ENCODE data around the gene WNK2.

WNK2 gene

GRCh38 chr9:93301291-93301811 lies 117.4 kb downstream of the WNK2 start:
- no peak overlapping the region for H3K9ac ChIP-seq (ENCODE audit: low read depth, low read length)
- H3K27me3 ChIP-seq (ENCODE audit: control insufficient read depth, insufficient read depth, low read length) = peaks cover 33% of the 10 kb centered on the region
- no peaks in the 10 kb centered on the region for H3K9me3 ChIP-seq (replicated peaks; ENCODE audit: low read length)
- no peak overlapping the region for H3K4me2 ChIP-seq (ENCODE audit: low read length)
- no peak overlapping the region for H3K4me3 ChIP-seq (ENCODE audit: low read length)
- H3K36me3 ChIP-seq (ENCODE audit: insufficient read depth, low read length) = no peaks in the 10 kb centered on the region
- H3K4me1 ChIP-seq (ENCODE audit: control insufficient read depth, insufficient read depth, low read length) = peaks cover under 1% of the 10 kb centered on the region

- no peak overlapping the region for H3K4me3 ChIP-seq (ENCODE audit: low read length)
- no peaks in the 10 kb centered on the region for H3K36me3 ChIP-seq (ENCODE audit: insufficient read depth, low read length)
- H3K4me2 ChIP-seq (ENCODE audit: low read length) = no peak overlapping the region
- H3K9me3 ChIP-seq (replicated peaks; ENCODE audit: low read length) = no peaks in the 10 kb centered on the region
- peaks cover 39% of the 10 kb centered on the region for H3K27me3 ChIP-seq (ENCODE audit: control insufficient read depth, insufficient read depth, low read length)
- H3K9ac ChIP-seq (ENCODE audit: low read depth, low read length) = no peak overlapping the region
- peaks cover 7% of the 10 kb centered on the region for H3K4me1 ChIP-seq (ENCODE audit: control insufficient read depth, insufficient read depth, low read length)
Observed at GRCh38 chr9:93301911-93302541, 118.1 kb downstream of the WNK2 start.

- Histone ChIP-seq H3K4me1 (ENCODE audit: control insufficient read depth, insufficient read depth, low read length) (peaks cover 8% of the 10 kb centered on the region), H3K36me3 (ENCODE audit: insufficient read depth, low read length) (no peaks in the 10 kb centered on the region), H3K9ac (ENCODE audit: low read depth, low read length) (no peak overlapping the region), H3K4me3 (ENCODE audit: low read length) (no peak overlapping the region), H3K27me3 (ENCODE audit: control insufficient read depth, insufficient read depth, low read length) (peaks cover 41% of the 10 kb centered on the region), H3K9me3 (replicated peaks; ENCODE audit: low read length) (no peaks in the 10 kb centered on the region), H3K4me2 (ENCODE audit: low read length) (no peak overlapping the region)
Observed at GRCh38 chr9:93302586-93303257, 118.8 kb downstream of the WNK2 start.

GRCh38 chr9:93303258-93303771 lies 119.4 kb downstream of the WNK2 start:
- no peaks in the 10 kb centered on the region for H3K36me3 ChIP-seq (ENCODE audit: insufficient read depth, low read length)
- peaks cover 43% of the 10 kb centered on the region for H3K27me3 ChIP-seq (ENCODE audit: control insufficient read depth, insufficient read depth, low read length)
- H3K9ac ChIP-seq (ENCODE audit: low read depth, low read length) = no peak overlapping the region
- peaks cover 8% of the 10 kb centered on the region for H3K4me1 ChIP-seq (ENCODE audit: control insufficient read depth, insufficient read depth, low read length)
- H3K4me3 ChIP-seq (ENCODE audit: low read length) = no peak overlapping the region
- no peak overlapping the region for H3K4me2 ChIP-seq (ENCODE audit: low read length)
- H3K9me3 ChIP-seq (replicated peaks; ENCODE audit: low read length) = no peaks in the 10 kb centered on the region

DNA sequence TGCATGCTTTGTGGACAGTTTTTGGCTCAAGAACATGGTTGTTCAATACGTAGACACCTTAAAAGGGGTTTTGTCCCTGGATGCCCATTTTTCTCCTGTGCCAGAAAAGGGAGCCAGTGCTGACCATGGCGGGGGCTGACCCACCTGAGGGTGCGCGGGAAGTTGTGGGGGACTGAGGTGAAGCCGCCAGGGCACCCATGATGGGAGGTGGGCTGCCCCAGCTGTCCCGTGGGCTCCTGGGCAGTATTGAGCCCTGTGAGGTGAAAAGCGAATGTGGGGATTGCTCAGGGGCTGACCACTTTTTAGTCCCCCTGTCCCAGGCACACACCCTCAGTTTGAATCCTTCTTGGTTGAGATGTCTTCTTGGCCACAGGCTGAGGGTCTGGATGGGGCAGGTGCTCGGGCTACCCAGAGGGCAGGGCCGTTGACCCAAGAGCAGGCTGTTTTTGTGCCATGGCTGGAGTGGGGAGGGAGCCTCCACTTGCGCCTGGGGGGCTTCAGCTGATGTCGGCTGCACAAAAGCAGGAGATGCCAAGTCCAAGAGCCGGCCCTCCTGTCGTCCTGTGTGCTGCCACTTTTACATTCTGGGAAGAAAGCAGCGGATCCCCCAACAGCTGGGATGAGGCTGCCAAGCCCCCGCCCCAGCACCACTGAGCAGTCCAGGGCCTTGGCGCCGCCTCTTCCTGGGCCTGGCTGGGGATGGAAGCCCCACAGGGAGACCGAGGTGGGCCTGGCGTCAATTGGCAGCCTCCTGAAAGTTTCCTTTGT lies 120.1 kb downstream of the WNK2 start:
- H3K27me3 ChIP-seq (ENCODE audit: control insufficient read depth, insufficient read depth, low read length) = peaks cover 36% of the 10 kb centered on the region
- no peak overlapping the region for H3K4me3 ChIP-seq (ENCODE audit: low read length)
- no peaks in the 10 kb centered on the region for H3K36me3 ChIP-seq (ENCODE audit: insufficient read depth, low read length)
- H3K9ac ChIP-seq (ENCODE audit: low read depth, low read length) = no peak overlapping the region
- no peak overlapping the region for H3K4me2 ChIP-seq (ENCODE audit: low read length)
- H3K4me1 ChIP-seq (ENCODE audit: control insufficient read depth, insufficient read depth, low read length) = peaks cover 8% of the 10 kb centered on the region
- H3K9me3 ChIP-seq (replicated peaks; ENCODE audit: low read length) = no peaks in the 10 kb centered on the region

GRCh38 chr9:93304574-93305496 lies 120.9 kb downstream of the WNK2 start:
- no peak overlapping the region for H3K4me2 ChIP-seq (ENCODE audit: low read length)
- H3K27me3 ChIP-seq (ENCODE audit: control insufficient read depth, insufficient read depth, low read length) = peaks cover 36% of the 10 kb centered on the region

DNA sequence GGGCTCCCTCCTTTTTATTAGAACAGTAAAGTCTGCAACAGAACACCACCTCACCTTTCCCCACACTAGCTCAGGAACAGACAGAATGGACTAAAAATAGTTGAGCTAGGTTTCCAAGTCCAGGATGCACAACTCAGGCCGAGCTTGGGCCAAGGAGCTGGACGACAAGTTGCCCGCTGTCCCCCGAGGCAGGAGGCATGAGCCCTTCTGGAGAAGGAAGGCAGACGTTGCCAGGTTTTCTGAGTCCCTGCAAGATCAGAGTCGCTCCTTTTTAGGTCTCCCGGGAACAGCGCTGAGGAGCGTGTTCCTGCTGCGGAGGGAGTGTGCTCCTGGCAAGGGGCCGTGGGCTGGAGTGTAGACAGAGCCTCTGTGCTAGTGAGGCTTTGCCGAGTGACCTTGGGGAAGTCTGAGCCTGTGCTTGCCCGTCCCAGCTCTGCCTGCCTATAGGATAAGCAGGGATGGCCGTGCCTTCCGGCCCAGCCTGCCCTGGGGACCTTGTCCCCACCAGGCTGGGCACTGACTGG lies 121.6 kb downstream of the WNK2 start:
- Histone ChIP-seq H3K9ac (ENCODE audit: low read depth, low read length) (no peak overlapping the region), H3K4me3 (ENCODE audit: low read length) (no peak overlapping the region), H3K9me3 (replicated peaks; ENCODE audit: low read length) (no peaks in the 10 kb centered on the region), H3K4me1 (ENCODE audit: control insufficient read depth, insufficient read depth, low read length) (peaks cover 8% of the 10 kb centered on the region), H3K36me3 (ENCODE audit: insufficient read depth, low read length) (no peaks in the 10 kb centered on the region), H3K4me2 (ENCODE audit: low read length) (no peak overlapping the region), H3K27me3 (ENCODE audit: control insufficient read depth, insufficient read depth, low read length) (peaks cover 41% of the 10 kb centered on the region)

More at GRCh38 chr9:93304574-93305496, 120.9 kb downstream of the WNK2 start:
- H3K4me1 ChIP-seq (ENCODE audit: control insufficient read depth, insufficient read depth, low read length) = peaks cover 8% of the 10 kb centered on the region
- no peak overlapping the region for H3K9ac ChIP-seq (ENCODE audit: low read depth, low read length)
- H3K36me3 ChIP-seq (ENCODE audit: insufficient read depth, low read length) = no peaks in the 10 kb centered on the region
- H3K4me3 ChIP-seq (ENCODE audit: low read length) = no peak overlapping the region
- no peaks in the 10 kb centered on the region for H3K9me3 ChIP-seq (replicated peaks; ENCODE audit: low read length)

GRCh38 chr9:93306081-93306480 lies 122.1 kb downstream of the WNK2 start:
- Histone ChIP-seq H3K4me2 (ENCODE audit: low read length) (peak overlapping the region; percentile 77), H3K4me1 (ENCODE audit: control insufficient read depth, insufficient read depth, low read length) (peaks cover 8% of the 10 kb centered on the region), H3K9me3 (replicated peaks; ENCODE audit: low read length) (no peaks in the 10 kb centered on the region), H3K9ac (ENCODE audit: low read depth, low read length) (no peak overlapping the region), H3K4me3 (ENCODE audit: low read length) (no peak overlapping the region), H3K36me3 (ENCODE audit: insufficient read depth, low read length) (no peaks in the 10 kb centered on the region), H3K27me3 (ENCODE audit: control insufficient read depth, insufficient read depth, low read length) (peaks cover 46% of the 10 kb centered on the region)

GRCh38 chr9:93306579-93307091 lies 122.7 kb downstream of the WNK2 start:
- H3K4me3 ChIP-seq (ENCODE audit: low read length) = peak overlapping the region; percentile 43
- no peak overlapping the region for H3K9ac ChIP-seq (ENCODE audit: low read depth, low read length)
- no peaks in the 10 kb centered on the region for H3K36me3 ChIP-seq (ENCODE audit: insufficient read depth, low read length)
- H3K27me3 ChIP-seq (ENCODE audit: control insufficient read depth, insufficient read depth, low read length) = peaks cover 47% of the 10 kb centered on the region
- H3K9me3 ChIP-seq (replicated peaks; ENCODE audit: low read length) = no peaks in the 10 kb centered on the region
- peaks cover 8% of the 10 kb centered on the region for H3K4me1 ChIP-seq (ENCODE audit: control insufficient read depth, insufficient read depth, low read length)
- H3K4me2 ChIP-seq (ENCODE audit: low read length) = peak overlapping the region; percentile 77

DNA sequence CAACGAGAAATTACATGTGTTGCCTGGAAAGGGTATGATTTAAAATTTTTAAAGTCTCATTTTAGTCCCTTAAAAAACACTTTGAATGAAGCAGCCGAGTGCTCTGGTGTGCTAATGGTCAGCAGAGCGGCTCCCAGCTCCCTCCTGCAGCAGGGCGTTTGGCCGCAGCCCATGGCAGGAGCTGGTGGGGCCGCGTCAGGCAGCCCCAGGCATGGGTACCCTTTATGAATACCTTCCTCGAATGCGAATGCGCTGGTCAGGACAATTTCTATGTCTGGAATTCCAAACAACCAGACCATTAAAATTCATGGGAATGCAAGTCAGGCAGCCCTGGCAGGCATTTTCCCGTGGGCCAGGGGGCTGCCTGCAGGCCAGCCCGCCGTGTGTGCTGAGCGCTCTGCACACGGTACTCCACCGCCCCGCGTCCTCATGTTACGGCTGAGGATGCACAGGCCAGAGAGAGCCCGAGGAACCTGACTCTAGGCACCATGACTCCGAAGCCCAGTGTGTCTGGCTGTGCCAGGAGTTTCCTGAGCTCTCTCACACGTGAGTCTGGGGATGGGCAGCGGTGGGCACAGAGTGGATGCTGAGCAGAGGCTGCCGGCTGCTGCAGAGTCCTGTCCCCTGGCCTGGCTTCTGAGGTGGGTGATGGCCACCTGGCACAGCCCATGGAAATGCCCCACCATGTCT lies 123.7 kb downstream of the WNK2 start:
- Histone ChIP-seq H3K4me3 (ENCODE audit: low read length) (no peak overlapping the region), H3K9ac (ENCODE audit: low read depth, low read length) (no peak overlapping the region), H3K9me3 (replicated peaks; ENCODE audit: low read length) (no peaks in the 10 kb centered on the region), H3K36me3 (ENCODE audit: insufficient read depth, low read length) (no peaks in the 10 kb centered on the region), H3K4me1 (ENCODE audit: control insufficient read depth, insufficient read depth, low read length) (peaks cover 8% of the 10 kb centered on the region), H3K4me2 (ENCODE audit: low read length) (no peak overlapping the region), H3K27me3 (ENCODE audit: control insufficient read depth, insufficient read depth, low read length) (peaks cover 47% of the 10 kb centered on the region)

Measured in skeletal muscle satellite cell (primary cell).